Measurements from ENCODE around the gene RPTOR.
"Not testable (repeated sequence)": the region's sequence is repeated elsewhere in the genome, so short reads cannot be mapped to it uniquely, and the experiment has no call there.

RPTOR gene

GRCh38 chr17:80790981-80791742 lies 246.5 kb downstream of the RPTOR start:
- no peak overlapping the region for H3K27ac ChIP-seq (ENCODE audit: low read depth, low read length)

DNA sequence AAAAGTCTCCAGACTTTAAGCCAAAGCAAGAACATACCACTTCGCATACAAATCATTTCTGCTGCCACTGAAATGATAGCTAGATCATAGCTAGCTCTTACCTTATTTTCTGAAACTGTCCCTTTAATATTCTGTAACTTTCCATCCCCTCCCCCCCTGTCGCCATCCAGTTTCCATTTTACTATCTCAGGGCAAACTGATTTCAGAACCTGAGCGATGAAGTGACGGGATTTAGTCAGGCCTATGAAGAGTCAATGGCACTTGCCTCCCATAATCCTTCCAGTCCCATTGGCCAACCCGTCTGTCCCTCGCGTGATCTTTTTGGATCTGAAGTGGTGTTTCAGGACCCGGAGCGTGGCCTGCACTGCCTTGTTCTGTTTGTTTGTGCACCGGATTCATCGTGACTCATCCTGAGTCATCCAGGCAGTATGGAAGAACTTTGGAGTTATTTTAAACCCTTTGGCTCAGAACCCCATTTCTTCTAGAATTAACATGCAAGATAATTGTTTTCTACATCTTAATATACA lies 247.2 kb downstream of the RPTOR start:
- WGBS: 91% methylated on average over 11 of the region's 11 CpGs
- H3K27ac ChIP-seq (ENCODE audit: low read depth, low read length): no peak overlapping the region
- H3K4me3 ChIP-seq (ENCODE audit: low read length): no peak overlapping the region
- H3K36me3 ChIP-seq (ENCODE audit: insufficient read depth, low read length): no peaks in the 10 kb centered on the region
- no peak overlapping the region for H3K9ac ChIP-seq (ENCODE audit: low read depth, low read length)
- H3K27me3 ChIP-seq (ENCODE audit: insufficient read depth, low read length): no peaks in the 10 kb centered on the region
- H3K4me1 ChIP-seq (ENCODE audit: insufficient read depth, low read length): peaks cover 5% of the 10 kb centered on the region; the same call in 1 of the 2 replicates
- no peaks in the 10 kb centered on the region for H3K9me3 ChIP-seq (ENCODE audit: insufficient read depth, low read depth, low read length)

More at GRCh38 chr17:80790981-80791742, 246.5 kb downstream of the RPTOR start:
- peaks cover 8% of the 10 kb centered on the region; the same call in 1 of the 2 replicates for H3K4me1 ChIP-seq (ENCODE audit: insufficient read depth, low read length)
- no peaks in the 10 kb centered on the region for H3K36me3 ChIP-seq (ENCODE audit: insufficient read depth, low read length)
- no peak overlapping the region for H3K9ac ChIP-seq (ENCODE audit: low read depth, low read length)
- WGBS: 87% methylated on average over 10 of the region's 10 CpGs
- no peak overlapping the region for H3K4me3 ChIP-seq (ENCODE audit: low read length)
- H3K9me3 ChIP-seq (ENCODE audit: insufficient read depth, low read depth, low read length): no peaks in the 10 kb centered on the region
- H3K27me3 ChIP-seq (ENCODE audit: insufficient read depth, low read length): no peaks in the 10 kb centered on the region

GRCh38 chr17:80792373-80792781 lies 247.7 kb downstream of the RPTOR start:
- no peaks in the 10 kb centered on the region for H3K27me3 ChIP-seq (ENCODE audit: insufficient read depth, low read length)
- peaks cover 5% of the 10 kb centered on the region; the same call in 1 of the 2 replicates for H3K4me1 ChIP-seq (ENCODE audit: insufficient read depth, low read length)
- no peak overlapping the region for H3K9ac ChIP-seq (ENCODE audit: low read depth, low read length)
- WGBS: 94% methylated on average over 10 of the region's 10 CpGs
- H3K36me3 ChIP-seq (ENCODE audit: insufficient read depth, low read length): no peaks in the 10 kb centered on the region
- H3K4me3 ChIP-seq (ENCODE audit: low read length): no peak overlapping the region
- H3K27ac ChIP-seq (ENCODE audit: low read depth, low read length): no peak overlapping the region
- no peaks in the 10 kb centered on the region for H3K9me3 ChIP-seq (ENCODE audit: insufficient read depth, low read depth, low read length)

GRCh38 chr17:80793421-80793820 lies 248.8 kb downstream of the RPTOR start:
- no peaks in the 10 kb centered on the region for H3K27me3 ChIP-seq (ENCODE audit: insufficient read depth, low read length)
- H3K36me3 ChIP-seq (ENCODE audit: insufficient read depth, low read length): no peaks in the 10 kb centered on the region
- 95% methylated on average over 12 of the region's 12 CpGs for WGBS
- no peaks in the 10 kb centered on the region for H3K9me3 ChIP-seq (ENCODE audit: insufficient read depth, low read depth, low read length)
- no peak overlapping the region for H3K9ac ChIP-seq (ENCODE audit: low read depth, low read length)
- H3K4me3 ChIP-seq (ENCODE audit: low read length): no peak overlapping the region
- H3K27ac ChIP-seq (ENCODE audit: low read depth, low read length): no peak overlapping the region
- peaks cover 5% of the 10 kb centered on the region; the same call in 1 of the 2 replicates for H3K4me1 ChIP-seq (ENCODE audit: insufficient read depth, low read length)

- H3K36me3 ChIP-seq (ENCODE audit: insufficient read depth, low read length): no peaks in the 10 kb centered on the region
- H3K27me3 ChIP-seq (ENCODE audit: insufficient read depth, low read length): no peaks in the 10 kb centered on the region
- H3K9me3 ChIP-seq (ENCODE audit: insufficient read depth, low read depth, low read length): no peaks in the 10 kb centered on the region
- peaks cover 5% of the 10 kb centered on the region; the same call in 1 of the 2 replicates for H3K4me1 ChIP-seq (ENCODE audit: insufficient read depth, low read length)
- WGBS: 92% methylated on average over 4 of the region's 5 CpGs
- H3K4me3 ChIP-seq (ENCODE audit: low read length): no peak overlapping the region
- H3K27ac ChIP-seq (ENCODE audit: low read depth, low read length): no peak overlapping the region
- H3K9ac ChIP-seq (ENCODE audit: low read depth, low read length): no peak overlapping the region
Measured at GRCh38 chr17:80793851-80794267, 249.2 kb downstream of the RPTOR start.

DNA sequence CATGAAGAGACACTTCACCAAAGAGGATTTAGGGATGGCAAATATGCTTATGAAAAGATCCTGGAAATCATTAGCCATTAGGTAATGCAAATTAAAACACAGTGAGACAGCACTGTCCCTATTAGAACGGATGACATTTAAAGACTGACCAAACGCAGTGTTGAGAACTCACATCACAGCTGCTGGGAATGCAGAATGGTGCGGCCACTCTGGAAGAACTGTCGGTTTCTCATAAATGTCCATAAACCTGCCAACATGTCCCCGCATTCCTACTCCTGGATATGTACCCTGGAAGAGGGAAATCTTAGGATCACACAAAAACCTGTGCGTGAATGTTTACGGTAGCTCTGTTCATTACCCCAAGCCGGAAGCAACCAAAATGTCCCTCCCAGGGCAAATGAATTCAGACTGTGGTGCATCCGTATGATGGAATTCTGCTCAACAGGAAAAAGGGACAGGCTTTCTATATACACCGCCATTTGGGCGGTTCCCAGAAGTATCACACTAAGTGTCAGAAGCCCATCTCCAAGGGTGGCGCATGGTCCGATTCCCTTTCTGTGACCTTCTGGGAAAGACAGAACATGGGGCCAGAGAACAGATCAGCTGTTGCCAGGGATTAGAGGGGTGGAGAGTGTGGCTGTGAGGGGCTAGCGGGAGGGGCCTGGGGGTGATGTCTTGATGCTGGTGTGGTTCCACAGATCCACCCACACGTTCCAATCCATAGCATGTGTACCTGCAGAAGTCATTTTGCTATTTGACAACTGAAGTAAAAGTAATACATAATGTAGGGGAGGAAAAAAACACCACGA lies 249.8 kb downstream of the RPTOR start:
- Histone ChIP-seq H3K27ac (ENCODE audit: low read depth, low read length) (no peak overlapping the region), H3K36me3 (ENCODE audit: insufficient read depth, low read length) (no peaks in the 10 kb centered on the region), H3K9ac (ENCODE audit: low read depth, low read length) (no peak overlapping the region), H3K4me3 (ENCODE audit: low read length) (no peak overlapping the region), H3K27me3 (ENCODE audit: insufficient read depth, low read length) (no peaks in the 10 kb centered on the region), H3K4me1 (ENCODE audit: insufficient read depth, low read length) (peaks cover 5% of the 10 kb centered on the region; the same call in 1 of the 2 replicates), H3K9me3 (ENCODE audit: insufficient read depth, low read depth, low read length) (no peaks in the 10 kb centered on the region)
- 95% methylated on average over 15 of the region's 16 CpGs for WGBS

DNA sequence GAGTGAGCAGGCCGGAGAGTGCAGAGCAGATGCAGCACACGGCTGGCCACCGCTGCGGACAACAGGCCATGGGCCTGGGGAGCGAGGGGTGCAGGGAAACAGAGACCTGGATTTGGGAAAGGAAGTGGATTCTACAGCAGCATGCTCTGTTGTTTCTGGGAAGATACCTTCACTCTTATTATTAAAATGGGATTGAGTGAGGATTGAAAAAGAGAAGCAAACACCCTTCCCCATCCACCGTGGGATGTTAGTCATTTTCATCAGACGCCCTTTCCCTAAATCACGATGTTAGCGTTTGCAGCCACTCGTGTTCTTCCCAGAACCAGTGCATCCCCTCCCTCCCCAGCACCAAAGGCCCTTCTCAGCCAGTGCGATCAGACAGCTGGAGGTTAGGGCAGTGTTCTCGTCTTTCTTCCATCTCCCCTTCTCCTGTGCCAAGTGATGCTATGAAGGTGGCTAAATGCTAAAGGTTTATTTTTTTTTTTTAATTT lies 250.5 kb downstream of the RPTOR start:
- Histone ChIP-seq H3K27ac (ENCODE audit: low read depth, low read length) (no peak overlapping the region), H3K4me3 (ENCODE audit: low read length) (no peak overlapping the region), H3K4me1 (ENCODE audit: insufficient read depth, low read length) (peaks cover 5% of the 10 kb centered on the region; the same call in 1 of the 2 replicates), H3K36me3 (ENCODE audit: insufficient read depth, low read length) (no peaks in the 10 kb centered on the region), H3K9ac (ENCODE audit: low read depth, low read length) (no peak overlapping the region), H3K27me3 (ENCODE audit: insufficient read depth, low read length) (no peaks in the 10 kb centered on the region), H3K9me3 (ENCODE audit: insufficient read depth, low read depth, low read length) (no peaks in the 10 kb centered on the region)
- 91% methylated on average over 11 of the region's 12 CpGs for WGBS

GRCh38 chr17:80795754-80796153 lies 251.1 kb downstream of the RPTOR start:
- H3K4me1 ChIP-seq (ENCODE audit: insufficient read depth, low read length): peaks cover 5% of the 10 kb centered on the region; the same call in 1 of the 2 replicates
- H3K4me3 ChIP-seq (ENCODE audit: low read length): no peak overlapping the region
- no peaks in the 10 kb centered on the region for H3K9me3 ChIP-seq (ENCODE audit: insufficient read depth, low read depth, low read length)
- no peaks in the 10 kb centered on the region for H3K27me3 ChIP-seq (ENCODE audit: insufficient read depth, low read length)
- H3K36me3 ChIP-seq (ENCODE audit: insufficient read depth, low read length): no peaks in the 10 kb centered on the region
- 91% methylated on average over 14 of the region's 14 CpGs for WGBS
- H3K9ac ChIP-seq (ENCODE audit: low read depth, low read length): no peak overlapping the region
- H3K27ac ChIP-seq (ENCODE audit: low read depth, low read length): no peak overlapping the region

- WGBS: 100% methylated on average over 8 of the region's 9 CpGs
- Histone ChIP-seq H3K27me3 (ENCODE audit: insufficient read depth, low read length) (no peaks in the 10 kb centered on the region), H3K9ac (ENCODE audit: low read depth, low read length) (no peak overlapping the region), H3K4me3 (ENCODE audit: low read length) (no peak overlapping the region), H3K4me1 (ENCODE audit: insufficient read depth, low read length) (no peaks in the 10 kb centered on the region), H3K9me3 (ENCODE audit: insufficient read depth, low read depth, low read length) (no peaks in the 10 kb centered on the region), H3K36me3 (ENCODE audit: insufficient read depth, low read length) (no peaks in the 10 kb centered on the region), H3K27ac (ENCODE audit: low read depth, low read length) (no peak overlapping the region)
Measured at GRCh38 chr17:80796430-80796861, 251.8 kb downstream of the RPTOR start.

DNA sequence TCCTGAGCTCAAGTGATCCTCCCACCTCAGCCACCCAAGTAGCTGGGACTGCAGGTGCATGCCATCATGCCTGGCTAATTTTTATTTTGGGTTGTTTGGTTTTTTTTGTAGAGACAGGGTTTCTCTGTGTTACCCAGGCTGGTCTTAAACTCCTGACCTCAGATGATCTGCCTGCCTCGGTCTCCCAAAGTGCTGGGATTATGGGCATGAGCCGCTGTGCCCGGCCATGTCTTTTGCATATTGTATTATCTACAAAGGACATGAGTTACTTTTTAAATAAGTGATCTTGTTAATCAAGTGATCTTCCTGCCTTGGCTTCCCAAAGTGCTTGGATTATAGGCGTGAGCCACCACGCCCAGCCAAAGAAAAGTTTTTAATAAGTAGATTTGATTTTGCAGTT lies 252.6 kb downstream of the RPTOR start:
- not testable (repeated sequence) for H3K4me1 ChIP-seq (ENCODE audit: insufficient read depth, low read length); H3K9me3 ChIP-seq (ENCODE audit: insufficient read depth, low read depth, low read length); H3K27me3 ChIP-seq (ENCODE audit: insufficient read depth, low read length); H3K36me3 ChIP-seq (ENCODE audit: insufficient read depth, low read length); H3K27ac ChIP-seq (ENCODE audit: low read depth, low read length); H3K4me3 ChIP-seq (ENCODE audit: low read length); H3K9ac ChIP-seq (ENCODE audit: low read depth, low read length)
- 98% methylated on average over 5 of the region's 5 CpGs for WGBS
